Measurements from ENCODE around the gene RGMA.
A peak's percentile ranks its signal among the peaks of the same experiment; 100 is the strongest.

The RGMA gene

DNA sequence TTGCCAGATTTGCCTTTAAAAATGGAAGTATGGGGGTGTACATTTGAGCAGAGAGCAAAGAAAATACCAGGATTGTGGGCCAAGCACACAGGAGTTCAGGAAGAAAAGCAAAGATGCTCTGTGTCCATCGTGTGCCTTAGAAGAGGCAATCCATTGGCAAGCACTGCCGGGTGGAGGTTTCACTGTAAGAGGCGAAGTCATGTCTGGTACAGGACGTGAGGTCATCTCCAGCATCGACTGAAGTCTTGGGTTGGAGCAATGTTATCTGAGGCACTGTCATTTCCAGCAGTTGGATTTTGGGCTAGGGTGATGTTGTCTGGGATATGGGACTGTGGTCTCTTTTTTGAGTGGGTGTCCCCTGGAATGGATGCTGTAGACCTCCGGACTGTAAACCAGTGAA lies 4.8 kb upstream of the RGMA start:
- DNase-seq (ENCODE audit: low read depth): no peak

DNA sequence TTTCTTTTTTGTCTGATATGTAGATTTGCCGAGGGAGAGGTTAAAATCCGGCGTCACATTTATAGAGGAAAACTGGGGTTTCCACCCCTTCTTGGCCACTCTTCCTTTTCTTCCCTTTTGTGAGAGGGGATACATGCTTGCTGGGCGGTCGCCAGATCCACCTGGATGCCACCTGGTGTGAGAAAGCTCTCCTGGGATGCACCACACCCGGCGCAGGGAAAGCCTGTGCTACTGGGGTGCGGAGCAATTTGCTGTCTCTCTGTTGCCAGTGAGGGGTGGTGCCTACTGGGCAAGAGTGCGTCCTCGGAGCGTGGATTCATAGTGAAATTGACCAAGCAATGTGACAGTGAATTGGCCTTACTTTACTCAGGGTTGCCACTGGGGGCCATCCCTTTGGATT lies 2.5 kb upstream of the RGMA start:
- DNase-seq (ENCODE audit: low read depth): no peak

GRCh38 chr15:93089727-93090305 lies 805 bp upstream of the RGMA start:
- DNase-seq (ENCODE audit: low read depth): no peak

- no peak for DNase-seq (ENCODE audit: low read depth)
Measured at GRCh38 chr15:93088200-93088980, 621 bp downstream of the RGMA start.

DNA sequence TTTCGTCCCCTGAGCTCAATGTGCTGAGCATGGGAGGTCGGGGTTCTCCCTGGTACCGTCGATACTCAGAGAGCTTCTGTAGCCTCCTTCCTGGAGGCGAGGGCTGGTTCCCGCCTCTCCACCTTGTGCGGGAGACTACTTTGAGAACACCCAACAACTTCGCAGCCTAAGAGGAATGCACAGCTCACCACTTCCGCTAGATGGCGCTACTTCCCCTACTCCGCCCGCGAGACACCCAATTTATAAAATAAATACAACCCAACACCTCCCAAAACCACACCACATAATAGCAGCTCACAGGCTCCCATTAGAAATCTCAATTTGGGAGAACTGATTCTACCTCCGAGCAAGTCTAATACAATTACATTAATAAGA lies 1.2 kb downstream of the RGMA start:
- peak; percentile 19 for DNase-seq (ENCODE audit: low read depth)

DNA sequence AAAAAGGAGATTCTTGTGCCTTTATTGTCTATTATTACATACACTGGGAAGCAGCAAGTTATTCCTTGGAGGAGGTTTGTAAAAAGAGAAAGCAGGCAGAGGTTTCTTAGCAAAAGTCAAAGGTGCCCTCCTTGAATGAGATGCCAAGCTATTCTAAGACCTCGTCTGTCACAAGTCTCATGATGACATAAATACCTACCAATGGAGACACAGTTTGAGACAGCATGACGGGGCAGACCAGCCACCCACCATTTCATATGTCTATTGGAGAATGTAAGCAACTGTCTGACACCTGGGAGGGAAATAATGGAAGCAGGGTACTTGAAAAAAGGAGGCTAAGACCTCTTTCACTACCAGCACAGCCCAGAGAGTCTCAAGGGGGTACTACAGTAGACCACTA lies 2.2 kb downstream of the RGMA start:
- no peak for DNase-seq (ENCODE audit: low read depth)

DNA sequence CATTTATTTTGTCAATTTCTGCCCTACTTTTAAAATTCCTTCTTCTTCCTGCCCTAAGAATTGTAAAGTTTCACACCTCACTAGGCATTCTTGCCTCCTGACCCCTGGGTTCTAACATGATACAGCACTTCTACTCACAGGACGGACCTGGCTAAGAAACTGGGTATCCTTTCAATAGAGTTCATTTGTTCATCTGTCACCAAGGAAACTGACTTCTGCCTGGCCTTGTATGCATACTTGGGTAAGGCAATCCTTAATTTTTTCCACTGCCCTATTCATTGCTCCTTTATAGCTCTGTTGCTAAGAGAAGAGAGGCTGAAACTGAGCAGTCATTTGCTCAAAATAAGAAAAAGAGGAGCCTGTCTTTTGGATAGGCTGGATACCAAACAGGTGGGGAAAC lies 3.3 kb downstream of the RGMA start:
- no peak for DNase-seq (ENCODE audit: low read depth)

DNA sequence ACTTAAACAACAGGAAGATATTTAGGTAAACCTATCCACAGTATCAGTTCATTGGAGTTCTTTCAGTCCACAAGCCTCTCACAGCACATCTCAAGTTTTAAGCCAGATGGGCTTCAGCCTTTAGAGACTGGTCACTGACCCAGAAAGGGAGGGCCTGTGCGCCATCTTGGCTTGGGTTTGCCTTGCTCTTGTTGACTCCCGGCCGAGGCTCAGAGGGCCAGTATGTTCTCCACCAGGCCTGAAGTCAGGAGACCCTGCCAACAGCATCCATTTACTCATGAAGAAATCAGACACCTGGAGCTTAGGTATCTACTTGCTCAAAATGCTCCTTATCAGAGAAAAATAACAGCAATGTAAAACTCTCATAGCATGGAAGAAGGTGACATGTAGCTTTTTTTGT lies 6.2 kb downstream of the RGMA start:
- no peak for DNase-seq (ENCODE audit: low read depth)

DNA sequence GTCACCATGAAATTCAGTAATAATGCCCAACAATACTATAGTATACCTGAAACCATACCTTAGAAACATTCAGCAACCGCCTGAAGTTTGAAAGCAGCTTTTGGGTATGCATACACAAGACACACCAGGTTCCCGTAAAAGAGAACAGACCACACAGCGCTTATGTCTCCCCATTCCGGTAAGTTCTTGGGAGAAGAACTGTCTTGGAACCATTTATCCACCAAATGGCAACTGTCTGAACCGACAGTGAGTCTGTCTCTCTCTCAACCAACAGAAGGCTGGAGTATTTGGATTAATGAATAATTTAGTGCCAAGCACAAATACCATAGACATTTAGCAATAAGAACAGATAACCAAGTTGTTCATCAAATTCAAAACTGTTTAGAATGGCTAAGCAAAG lies 7.6 kb downstream of the RGMA start:
- no peak for DNase-seq (ENCODE audit: low read depth)

GRCh38 chr15:93080451-93080850 lies 8.6 kb downstream of the RGMA start:
- DNase-seq (ENCODE audit: low read depth): no peak

GRCh38 chr15:93076875-93077274 lies 12.1 kb downstream of the RGMA start:
- no peak for DNase-seq (ENCODE audit: low read depth)

DNA sequence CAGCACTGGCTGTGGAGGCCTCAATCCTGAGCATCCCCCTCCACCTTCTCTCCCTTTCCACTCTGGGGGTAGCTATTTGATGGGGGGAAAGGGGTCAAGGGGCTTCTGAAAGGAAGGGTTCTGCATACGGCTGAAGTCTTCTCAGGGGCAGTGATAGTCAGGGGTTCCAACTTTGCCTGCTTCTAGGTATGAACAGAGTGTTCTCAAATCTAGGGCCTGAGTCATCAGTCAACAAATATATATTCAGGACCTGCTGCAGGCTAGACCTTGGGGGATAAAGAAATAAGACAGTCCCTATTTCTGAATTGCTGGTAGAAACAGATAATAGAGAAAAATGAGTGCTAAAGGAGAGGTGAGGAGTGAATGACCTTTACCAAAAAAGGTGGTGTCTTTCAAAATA lies 12.8 kb downstream of the RGMA start:
- no peak for DNase-seq (ENCODE audit: low read depth)

DNA sequence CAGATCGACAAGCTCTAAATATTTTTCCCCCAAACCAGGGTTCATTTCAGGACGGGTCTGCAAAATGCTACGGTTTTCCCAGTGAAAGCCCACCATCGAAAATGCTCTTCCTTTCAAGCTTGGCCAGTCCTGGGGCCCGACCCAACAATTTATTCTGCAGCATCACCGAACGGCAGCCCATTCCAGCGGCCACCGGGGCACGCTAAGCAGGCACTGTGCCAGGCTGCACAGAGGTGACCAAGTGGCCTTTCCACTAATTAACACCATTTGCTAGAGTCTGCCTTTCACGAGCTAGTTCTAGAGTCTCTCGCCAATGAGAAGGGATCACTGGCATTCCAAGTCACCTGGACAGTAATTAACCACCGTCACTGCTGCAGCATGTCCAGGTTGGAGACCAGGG lies 14.4 kb downstream of the RGMA start:
- DNase-seq (ENCODE audit: low read depth): no peak

- no peak for DNase-seq (ENCODE audit: low read depth)
Measured at GRCh38 chr15:93073465-93073952, 15.5 kb downstream of the RGMA start.

DNA sequence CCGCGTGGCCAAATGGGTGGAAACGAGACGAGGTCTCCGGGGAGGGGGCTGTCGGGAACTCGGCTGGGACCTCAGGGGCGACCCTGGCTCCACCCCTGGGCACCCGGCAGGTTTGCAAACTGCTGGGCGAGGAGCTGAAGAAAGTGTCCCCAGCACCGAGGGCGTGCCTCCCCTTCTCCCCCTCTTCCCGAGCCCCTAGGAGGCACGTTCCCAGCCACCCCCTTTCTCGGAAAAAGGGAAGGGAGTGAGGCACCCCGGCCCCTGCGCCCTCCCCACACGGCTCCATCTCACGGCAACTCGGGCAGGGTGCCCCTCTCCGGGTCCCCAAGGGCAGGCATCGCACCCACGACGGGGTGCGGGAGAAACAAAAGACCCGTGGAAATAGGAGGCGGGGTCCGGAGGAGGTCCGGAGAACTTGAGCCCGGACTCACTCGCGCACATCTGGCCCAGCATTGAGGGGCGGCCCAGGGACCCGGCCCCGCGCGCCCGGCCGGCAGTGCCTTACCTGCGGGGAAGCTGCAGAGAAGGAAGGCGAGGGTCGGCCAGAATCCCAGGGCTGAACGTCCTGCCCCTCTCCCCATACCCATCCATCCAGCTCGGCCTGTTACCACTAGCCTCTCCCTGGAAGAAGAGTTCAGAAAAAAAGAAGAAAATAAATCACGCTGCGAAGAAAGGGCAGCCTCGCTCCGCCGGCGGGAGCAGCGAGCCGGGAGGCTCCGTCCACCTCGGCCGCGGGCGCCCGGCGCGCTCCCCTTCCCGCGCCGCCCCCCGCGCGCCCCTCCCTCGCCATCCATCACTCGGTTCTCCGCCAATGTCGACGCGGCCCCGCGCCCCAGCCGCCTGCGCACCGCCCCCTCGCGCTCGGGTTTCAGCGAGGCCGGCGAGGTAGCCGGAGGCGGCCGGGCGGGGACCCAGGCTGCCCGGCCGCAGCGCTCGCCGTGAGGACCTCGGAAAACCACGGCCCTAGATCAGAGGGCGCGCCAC lies 16.3 kb downstream of the RGMA start:
- DNase-seq (ENCODE audit: low read depth): no peak

GRCh38 chr15:93072011-93072410 lies 17.0 kb downstream of the RGMA start:
- DNase-seq (ENCODE audit: low read depth): no peak

- no peak for DNase-seq (ENCODE audit: low read depth)
Measured at GRCh38 chr15:93071469-93071936, 17.5 kb downstream of the RGMA start.

GRCh38 chr15:93070551-93071296 lies 18.3 kb downstream of the RGMA start:
- no peak for DNase-seq (ENCODE audit: low read depth)

DNA sequence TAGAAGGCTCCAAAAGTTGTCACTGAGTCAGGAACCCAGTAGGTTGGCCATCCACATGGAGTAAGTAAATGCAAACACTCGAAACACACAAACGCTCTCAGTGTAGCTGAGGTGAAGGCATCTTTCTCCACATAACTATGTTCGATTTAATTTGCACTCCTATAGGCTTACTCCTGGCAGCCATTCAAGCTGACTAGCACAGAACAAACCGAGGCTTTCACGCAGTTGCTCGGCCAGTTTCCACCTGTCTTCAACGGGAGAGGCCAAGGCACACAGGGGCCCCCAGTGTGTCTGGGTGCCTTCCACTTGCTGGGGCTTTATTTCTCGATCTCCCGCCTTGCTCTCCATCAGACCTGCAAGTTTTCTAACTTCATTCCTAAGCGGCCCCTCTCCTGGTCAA lies 18.9 kb downstream of the RGMA start:
- DNase-seq (ENCODE audit: low read depth): no peak

DNA sequence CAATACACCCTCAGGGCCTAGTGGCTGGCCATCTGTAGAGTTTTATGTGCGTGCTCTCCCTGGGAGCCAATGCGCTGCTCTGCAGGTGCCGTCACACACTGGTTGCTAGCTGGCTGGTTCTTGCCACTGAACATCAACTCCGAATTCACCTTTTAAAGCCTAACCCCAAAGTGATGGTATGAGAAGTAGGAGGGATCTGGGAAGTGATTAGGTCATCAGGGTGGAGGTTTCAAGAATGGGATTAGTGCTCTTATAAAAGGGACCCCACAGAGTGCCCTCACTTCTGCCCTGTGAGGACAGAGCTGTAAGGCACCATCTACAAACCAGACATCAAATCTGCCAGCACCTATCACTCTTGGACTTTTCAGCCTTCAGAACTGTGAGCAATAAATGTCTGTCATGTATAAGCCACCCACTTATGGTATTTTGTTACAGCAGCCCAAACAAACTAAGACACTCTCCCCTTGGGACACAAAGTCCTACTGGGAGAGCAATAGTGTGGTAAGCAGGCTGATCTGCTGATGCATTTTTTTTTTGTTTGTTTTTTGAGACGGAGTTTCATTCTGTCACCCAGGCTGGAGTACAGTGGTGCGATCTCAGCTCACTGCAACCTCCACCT lies 20.3 kb downstream of the RGMA start:
- no peak for DNase-seq (ENCODE audit: low read depth)

DNA sequence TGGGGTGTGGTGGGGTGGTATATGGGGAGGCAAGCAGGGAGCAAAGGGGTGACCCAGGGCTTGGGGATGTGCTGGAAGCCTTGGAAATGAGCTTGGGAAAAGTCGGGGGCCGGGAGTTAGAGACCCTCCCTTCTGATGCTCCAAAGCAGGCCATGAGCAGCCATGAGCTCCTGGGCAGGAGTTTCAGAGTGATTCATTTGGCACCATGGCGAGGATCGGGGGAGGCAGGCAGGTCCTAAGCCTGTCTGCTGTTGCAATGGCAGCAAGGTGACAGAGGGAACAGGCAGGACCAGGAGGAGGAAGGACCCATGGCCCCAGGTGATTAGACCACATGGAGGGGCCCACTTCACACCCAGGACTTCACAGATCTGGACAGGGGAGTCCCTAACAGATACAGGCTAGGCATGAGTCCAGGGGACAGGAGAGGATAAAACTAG lies 21.3 kb downstream of the RGMA start:
- no peak for DNase-seq (ENCODE audit: low read depth)

Measured in ELR (cell line).